Measurements from ENCODE around the gene RASA3.
"Not testable (repeated sequence)": the region's sequence is repeated elsewhere in the genome, so short reads cannot be mapped to it uniquely, and the experiment has no call there.

Gene RASA3

GRCh38 chr13:114162533-114162922, 30.1 kb upstream of the RASA3 start:
- Histone ChIP-seq H2AFZ (ENCODE audit: low read depth, low read length) (no peak overlapping the region), H3K4me3 (ENCODE audit: low read length) (no peak overlapping the region), H3K4me1 (ENCODE audit: insufficient read depth, low read length) (peaks cover 8% of the 10 kb centered on the region), H3K36me3 (ENCODE audit: insufficient read depth, low read length) (no peaks in the 10 kb centered on the region), H3K27me3 (ENCODE audit: insufficient read depth, low read length) (no peaks in the 10 kb centered on the region), H3K9me3 (ENCODE audit: low read length) (no peaks in the 10 kb centered on the region)

- no peaks in the 10 kb centered on the region for H3K36me3 ChIP-seq (ENCODE audit: insufficient read depth, low read length)
- no peaks in the 10 kb centered on the region for H3K27me3 ChIP-seq (ENCODE audit: insufficient read depth, low read length)
- peaks cover 4% of the 10 kb centered on the region for H3K4me1 ChIP-seq (ENCODE audit: insufficient read depth, low read length)
- H3K4me3 ChIP-seq (ENCODE audit: low read length): no peak overlapping the region
- H2AFZ ChIP-seq (ENCODE audit: low read depth, low read length): no peak overlapping the region
- H3K9me3 ChIP-seq (ENCODE audit: low read length): no peaks in the 10 kb centered on the region
These were observed 29.5 kb upstream of the RASA3 start for GRCh38 chr13:114161644-114162532.

GRCh38 chr13:114161028-114161556, 28.7 kb upstream of the RASA3 start:
- Histone ChIP-seq H3K4me3 (ENCODE audit: low read length) (no peak overlapping the region), H3K27me3 (ENCODE audit: insufficient read depth, low read length) (no peaks in the 10 kb centered on the region), H2AFZ (ENCODE audit: low read depth, low read length) (no peak overlapping the region), H3K4me1 (ENCODE audit: insufficient read depth, low read length) (peaks cover 3% of the 10 kb centered on the region), H3K9me3 (ENCODE audit: low read length) (no peaks in the 10 kb centered on the region), H3K36me3 (ENCODE audit: insufficient read depth, low read length) (no peaks in the 10 kb centered on the region)

- H3K36me3 ChIP-seq (ENCODE audit: insufficient read depth, low read length); H3K4me3 ChIP-seq (ENCODE audit: low read length); H2AFZ ChIP-seq (ENCODE audit: low read depth, low read length); H3K27me3 ChIP-seq (ENCODE audit: insufficient read depth, low read length); H3K9me3 ChIP-seq (ENCODE audit: low read length); H3K4me1 ChIP-seq (ENCODE audit: insufficient read depth, low read length): not testable (repeated sequence)
These were observed 26.6 kb upstream of the RASA3 start for GRCh38 chr13:114158869-114159666.

- Histone ChIP-seq H3K4me1 (ENCODE audit: insufficient read depth, low read length) (peaks cover 7% of the 10 kb centered on the region), H3K9me3 (ENCODE audit: low read length) (no peaks in the 10 kb centered on the region), H3K27me3 (ENCODE audit: insufficient read depth, low read length) (no peaks in the 10 kb centered on the region), H3K4me3 (ENCODE audit: low read length) (no peak overlapping the region), H3K36me3 (ENCODE audit: insufficient read depth, low read length) (no peaks in the 10 kb centered on the region), H2AFZ (ENCODE audit: low read depth, low read length) (no peak overlapping the region)
These were observed 25.6 kb upstream of the RASA3 start for GRCh38 chr13:114157869-114158495.

- peaks cover 11% of the 10 kb centered on the region for H3K4me1 ChIP-seq (ENCODE audit: insufficient read depth, low read length)
- H2AFZ ChIP-seq (ENCODE audit: low read depth, low read length): no peak overlapping the region
- no peaks in the 10 kb centered on the region for H3K9me3 ChIP-seq (ENCODE audit: low read length)
- H3K27me3 ChIP-seq (ENCODE audit: insufficient read depth, low read length): no peaks in the 10 kb centered on the region
- H3K4me3 ChIP-seq (ENCODE audit: low read length): no peak overlapping the region
- no peaks in the 10 kb centered on the region for H3K36me3 ChIP-seq (ENCODE audit: insufficient read depth, low read length)
These were observed 23.8 kb upstream of the RASA3 start for GRCh38 chr13:114155926-114156883.

- no peaks in the 10 kb centered on the region for H3K9me3 ChIP-seq (ENCODE audit: low read length)
- H3K36me3 ChIP-seq (ENCODE audit: insufficient read depth, low read length): no peaks in the 10 kb centered on the region
- peaks cover 11% of the 10 kb centered on the region for H3K4me1 ChIP-seq (ENCODE audit: insufficient read depth, low read length)
- H3K27me3 ChIP-seq (ENCODE audit: insufficient read depth, low read length): no peaks in the 10 kb centered on the region
- no peak overlapping the region for H3K4me3 ChIP-seq (ENCODE audit: low read length)
- H2AFZ ChIP-seq (ENCODE audit: low read depth, low read length): no peak overlapping the region
These were observed 22.9 kb upstream of the RASA3 start for GRCh38 chr13:114155320-114155719.

GRCh38 chr13:114154476-114154875, 22.1 kb upstream of the RASA3 start:
- H3K4me1 ChIP-seq (ENCODE audit: insufficient read depth, low read length): peaks cover 11% of the 10 kb centered on the region
- H2AFZ ChIP-seq (ENCODE audit: low read depth, low read length): no peak overlapping the region
- no peak overlapping the region for H3K4me3 ChIP-seq (ENCODE audit: low read length)
- H3K27me3 ChIP-seq (ENCODE audit: insufficient read depth, low read length): no peaks in the 10 kb centered on the region
- no peaks in the 10 kb centered on the region for H3K36me3 ChIP-seq (ENCODE audit: insufficient read depth, low read length)
- no peaks in the 10 kb centered on the region for H3K9me3 ChIP-seq (ENCODE audit: low read length)

GRCh38 chr13:114153485-114154080, 21.2 kb upstream of the RASA3 start:
- H3K27me3 ChIP-seq (ENCODE audit: insufficient read depth, low read length): no peaks in the 10 kb centered on the region
- H3K4me3 ChIP-seq (ENCODE audit: low read length): no peak overlapping the region
- H3K4me1 ChIP-seq (ENCODE audit: insufficient read depth, low read length): peaks cover 11% of the 10 kb centered on the region
- H3K9me3 ChIP-seq (ENCODE audit: low read length): no peaks in the 10 kb centered on the region
- H2AFZ ChIP-seq (ENCODE audit: low read depth, low read length): no peak overlapping the region
- H3K36me3 ChIP-seq (ENCODE audit: insufficient read depth, low read length): no peaks in the 10 kb centered on the region

GRCh38 chr13:114152831-114153371, 20.5 kb upstream of the RASA3 start:
- H3K36me3 ChIP-seq (ENCODE audit: insufficient read depth, low read length): no peaks in the 10 kb centered on the region
- H3K9me3 ChIP-seq (ENCODE audit: low read length): no peaks in the 10 kb centered on the region
- peak overlapping the region; percentile 13 for H2AFZ ChIP-seq (ENCODE audit: low read depth, low read length)
- peaks cover 11% of the 10 kb centered on the region for H3K4me1 ChIP-seq (ENCODE audit: insufficient read depth, low read length)
- H3K27me3 ChIP-seq (ENCODE audit: insufficient read depth, low read length): no peaks in the 10 kb centered on the region
- H3K4me3 ChIP-seq (ENCODE audit: low read length): no peak overlapping the region

- Histone ChIP-seq H3K4me3 (ENCODE audit: low read length) (no peak overlapping the region), H3K36me3 (ENCODE audit: insufficient read depth, low read length) (no peaks in the 10 kb centered on the region), H2AFZ (ENCODE audit: low read depth, low read length) (no peak overlapping the region), H3K9me3 (ENCODE audit: low read length) (no peaks in the 10 kb centered on the region), H3K27me3 (ENCODE audit: insufficient read depth, low read length) (no peaks in the 10 kb centered on the region), H3K4me1 (ENCODE audit: insufficient read depth, low read length) (peaks cover 11% of the 10 kb centered on the region)
These were observed 19.8 kb upstream of the RASA3 start for GRCh38 chr13:114152285-114152645.
